Liver (tissue), 9 donors: ENCODE results near the gene SUMO2. TPM values are rescaled to one million over a fixed set of nuclear protein-coding genes. Genes with fewer than 3 reads are reported as not detected.

Source experiments
- DNase-seq: peaks from one replicate; pipeline ENCODE4 v3.0.0-alpha.2; 2017; ENCODE audit warnings: low spot score
- H3K27ac ChIP-seq, 2 donors: one replicate each; pipeline ENCODE4 v1.7.0; 2013; ENCODE audit warnings: inconsistent platforms in 2 of 2, low read length in 2 of 2, control low read depth in 1 of 2, low read depth in 1 of 2, mild to moderate bottlenecking in 1 of 2
- H3K27me3 ChIP-seq, 4 donors: one replicate each; pipeline versions ENCODE4 v1.6.1 to v1.7.0; 2013; ENCODE audit warnings: low read length in 3 of 4, inconsistent platforms in 1 of 4, mild to moderate bottlenecking in 1 of 4, moderate library complexity in 1 of 4; ENCODE audit not compliant: control insufficient read depth in 4 of 4, insufficient read depth in 4 of 4
- H3K36me3 ChIP-seq, 4 donors: one replicate each; pipeline versions ENCODE4 v1.6.1 to v1.7.0; 2013; ENCODE audit warnings: low read length in 3 of 4, mild to moderate bottlenecking in 3 of 4, low read depth in 1 of 4, moderate library complexity in 1 of 4; ENCODE audit not compliant: control insufficient read depth in 4 of 4, insufficient read depth in 3 of 4
- H3K4me1 ChIP-seq, 4 donors: one replicate each; pipeline versions ENCODE4 v1.6.1 to v1.7.0; 2013; ENCODE audit warnings: low read length in 3 of 4, mild to moderate bottlenecking in 3 of 4, moderate library complexity in 1 of 4; ENCODE audit not compliant: control insufficient read depth in 4 of 4, insufficient read depth in 4 of 4
- H3K4me3 ChIP-seq, 3 donors: one replicate each; pipeline versions ENCODE4 v1.6.1 to v1.7.0; 2013; ENCODE audit warnings: low read length in 3 of 3, control low read depth in 1 of 3, low read depth in 1 of 3, mild to moderate bottlenecking in 1 of 3
- H3K9ac ChIP-seq, 2 donors: one replicate each; pipeline ENCODE4 v1.7.0; 2013; ENCODE audit warnings: low read length in 2 of 2, mild to moderate bottlenecking in 2 of 2, moderate library complexity in 2 of 2, control low read depth in 1 of 2, low read depth in 1 of 2
- H3K9me3 ChIP-seq, 4 donors: one replicate each; pipeline versions ENCODE4 v1.6.1 to v1.7.0; 2013; ENCODE audit warnings: low read length in 3 of 4; ENCODE audit not compliant: control insufficient read depth in 4 of 4
- ATF3 ChIP-seq: IDR thresholded peaks from 2 replicates; pipeline ENCODE4 v1.6.1; 2016; ENCODE audit warnings: antibody characterized with exemption
- CTCF ChIP-seq: fragments of 150-350 bp; IDR thresholded peaks from 2 replicates; pipeline ENCODE4 v1.5.1; 2017; ENCODE audit warnings: improper control_type of control experiment, low read depth, low read length; ENCODE audit not compliant: missing input control
- EGR1 ChIP-seq, 2 donors: IDR thresholded peaks; 2 replicates each; pipeline ENCODE4 v1.6.1; 2016 to 2018; ENCODE audit warnings: antibody characterized with exemption in 2 of 2, low read depth in 2 of 2
- FOXA1 ChIP-seq: IDR thresholded peaks from 2 replicates; pipeline ENCODE4 v1.6.1; 2016; ENCODE audit warnings: antibody characterized with exemption
- FOXA2 ChIP-seq: IDR thresholded peaks from 2 replicates; pipeline ENCODE4 v1.6.1; 2016; ENCODE audit warnings: antibody characterized with exemption
- GABPA ChIP-seq, 2 donors: IDR thresholded peaks in 1 of 2; conservative IDR thresholded peaks in 1 of 2; 2 replicates each; pipeline ENCODE4 v1.6.1; 2016; ENCODE audit warnings: antibody characterized with exemption in 2 of 2, mild to moderate bottlenecking in 1 of 2, moderate library complexity in 1 of 2
- HNF4A ChIP-seq, 2 donors: conservative IDR thresholded peaks; 2 replicates each; pipeline ENCODE4 v1.6.1; 2016; ENCODE audit warnings: antibody characterized with exemption in 2 of 2, mild to moderate bottlenecking in 2 of 2
- HNF4G ChIP-seq: IDR thresholded peaks from 2 replicates; pipeline ENCODE4 v1.6.1; 2016; ENCODE audit warnings: antibody characterized with exemption
- JUND ChIP-seq, 2 donors: IDR thresholded peaks; 2 replicates each; pipeline ENCODE4 v1.6.1; 2016; ENCODE audit warnings: antibody characterized with exemption in 2 of 2
- MAX ChIP-seq: IDR thresholded peaks from 2 replicates; pipeline ENCODE4 v1.6.1; 2016; ENCODE audit warnings: antibody characterized with exemption
- NR2F2 ChIP-seq: IDR thresholded peaks from 2 replicates; pipeline ENCODE4 v1.6.1; 2016; ENCODE audit warnings: antibody characterized with exemption
- RAD21 ChIP-seq, 2 donors: IDR thresholded peaks; 2 replicates each; pipeline ENCODE4 v1.6.1; 2016; ENCODE audit warnings: antibody characterized with exemption in 2 of 2, mild to moderate bottlenecking in 2 of 2
- REST ChIP-seq: IDR thresholded peaks from 2 replicates; pipeline ENCODE4 v1.6.1; 2016; ENCODE audit warnings: antibody characterized with exemption, mild to moderate bottlenecking
- RXRA ChIP-seq, 2 donors: IDR thresholded peaks; 2 replicates each; pipeline ENCODE4 v1.6.1; 2017 to 2018; ENCODE audit warnings: antibody characterized with exemption in 2 of 2, mild to moderate bottlenecking in 1 of 2
- SP1 ChIP-seq: IDR thresholded peaks from 2 replicates; pipeline ENCODE4 v1.6.1; 2018; ENCODE audit warnings: antibody characterized with exemption, mild to moderate bottlenecking
- TAF1 ChIP-seq: conservative IDR thresholded peaks from 2 replicates; pipeline ENCODE4 v1.6.1; 2016; ENCODE audit warnings: antibody characterized with exemption, mild to moderate bottlenecking
- YY1 ChIP-seq: IDR thresholded peaks from 2 replicates; pipeline ENCODE4 v1.6.1; 2016; ENCODE audit warnings: antibody characterized with exemption, mild to moderate bottlenecking
- ZBTB33 ChIP-seq: IDR thresholded peaks from 2 replicates; pipeline ENCODE4 v1.6.1; 2016; ENCODE audit warnings: antibody characterized with exemption
- WGBS: extraction: QIAGEN DNeasy Blood & Tissue Kit; methylation state at CpG from one replicate; pipeline ENCODE4 v1.1.7; 2013; 5-methylcytosine and 5-hydroxymethylcytosine counted together
- polyA plus RNA-seq, 2 donors: library from polyadenylated mRNA; stranded (reverse) in 1 of 2; unstranded in 1 of 2; fragments of 200-250 nt in 1 of 2; fragments of >200 nt in 1 of 2; fragmentation: Nextera tagmentation in 1 of 2; extraction: Ambion mirVana in 1 of 2; gene quantifications; one replicate each; pipeline versions ENCODE4 v1.2.1 to v1.2.3, GENCODE V29; 2013 to 2015
- total RNA-seq, 2 donors: library from RNA; depleted of rRNA; stranded (reverse); fragments of >200 nt; gene quantifications; one replicate each; pipeline ENCODE4 v1.2.3, GENCODE V29; 2014
- donor health status: healthy.
- donor health status: healthy.
- donor health status: healthy.
- donor health status: healthy.
- donor health status: healthy.

Gene SUMO2
- total and polyA plus RNA-seq, 4 donors: 20.9 to 160 (median 50.5) TPM

GRCh38 chr17:75125984-75126383 is 56.8 kb downstream of the SUMO2 start:
- WGBS: 71% methylated on average over 3 of the region's 3 CpGs
- DNase-seq: no peak
- Histone ChIP-seq H3K4me3 (no peak overlapping the region), H3K9me3 (no peaks in the 10 kb centered on the region), H3K9ac (no peak overlapping the region), H3K4me1 (peaks cover 0 to 5% (median 2%) of the 10 kb centered on the region in 4 donors), H3K27me3 (no peaks in the 10 kb centered on the region), H3K27ac (peak overlapping the region in 1 of 2 donors; percentile 9), H3K36me3 (peaks cover 0 to 15% (median 4%) of the 10 kb centered on the region in 4 donors)
- TF ChIP-seq YY1 (no peak), RXRA (IDR thresholded peaks at IDR 0.05) (no peak), GABPA (IDR thresholded peaks at IDR 0.05 in 1 of 2, conservative IDR thresholded peaks at IDR 0.05 in 1 of 2) (no peak), ATF3 (no peak), TAF1 (no peak), ZBTB33 (no peak), JUND (IDR thresholded peaks at IDR 0.05) (no peak), SP1 (no peak), MAX (no peak), RAD21 (IDR thresholded peaks at IDR 0.05) (no peak), NR2F2 (no peak), REST (no peak), FOXA2 (no peak), HNF4A (conservative IDR thresholded peaks at IDR 0.05) (no peak), FOXA1 (no peak), EGR1 (IDR thresholded peaks at IDR 0.05; ENCODE audit: low read depth in 2 of 2) (no peak), HNF4G (no peak), CTCF (no peak)
